Endothelial cell of umbilical vein (primary cell): ENCODE measurements around the gene TSPAN9. TPM values are rescaled to one million over a fixed set of nuclear protein-coding genes. Genes with fewer than 3 reads are reported as not detected.

ENCODE experiments used
- BruUV-seq: library from RNA; stranded (reverse); fragments of 400-500 nt; replicated peaks from 2 replicates; lab custom pipeline; 2021; lab: Mats Ljungman, UMichigan
- CTCF ChIA-PET: fragments of 300-600, 350-600 bp; sonication (Branson Sonifier 250); formaldehyde crosslinking; loops from one replicate; lab custom pipeline; 2021; ENCODE audit warnings: antibody characterized with exemption, inconsistent platforms; lab: Charles Lee
- POLR2A ChIA-PET: fragments of 300-600, 350-600 bp; sonication (Branson Sonifier 250); formaldehyde crosslinking; loops from one replicate; lab custom pipeline; 2021; ENCODE audit warnings: antibody characterized with exemption, inconsistent platforms; lab: Charles Lee
- DNase-seq: peaks from one replicate; pipeline ENCODE4 v3.0.0-alpha.2; 2011; ENCODE audit warnings: low read depth, low spot score
- FAIRE-seq: peaks from 2 replicates; lab custom pipeline; 2011; peaks lifted over from hg19 to GRCh38; lab: Jason Lieb, UNC
- H2AFZ ChIP-seq: 2 replicates; pipeline ENCODE4 v1.6.0; 2012; ENCODE audit warnings: low read depth, low read length, control low read depth, inconsistent platforms
- H3K27ac ChIP-seq: 2 replicates; pipeline ENCODE4 v1.5.1; 2011; ENCODE audit warnings: low read depth, mild to moderate bottlenecking, control low read depth, low read length, moderate library complexity; ENCODE audit not compliant: insufficient read depth
- H3K27me3 ChIP-seq, 2 experiments: 2 replicates each; pipeline versions ENCODE4 v1.6.0 to v1.6.1; 2011; ENCODE audit warnings: low read length in 2 of 2, mixed read lengths in 1 of 2; ENCODE audit not compliant: control insufficient read depth in 2 of 2, insufficient read depth in 2 of 2
- H3K36me3 ChIP-seq, 2 experiments: 2 replicates in 1 of 2; 3 replicates in 1 of 2; pipeline ENCODE4 v1.5.1; 2011; ENCODE audit warnings: low read length in 2 of 2, mild to moderate bottlenecking in 1 of 2, moderate library complexity in 1 of 2; ENCODE audit not compliant: control insufficient read depth in 2 of 2, insufficient read depth in 2 of 2; ENCODE audit errors: extremely low read depth in 1 of 2
- H3K4me1 ChIP-seq: 3 replicates; pipeline ENCODE4 v1.5.1; 2011; ENCODE audit warnings: mild to moderate bottlenecking, low read length; ENCODE audit not compliant: control insufficient read depth, insufficient read depth; ENCODE audit errors: extremely low read depth
- H3K4me2 ChIP-seq: 2 replicates; pipeline ENCODE4 v1.6.1; 2011; ENCODE audit warnings: low read length, control low read depth, mixed read lengths; ENCODE audit not compliant: insufficient read depth
- H3K4me3 ChIP-seq, 3 experiments: fragments of 200-600 bp in 1 of 3; sonication (generic), shearing (Covaris generic) in 1 of 3; replicated peaks in 1 of 3; 2 replicates each; pipeline ENCODE4 v1.5.1; 2011 to 2016; ENCODE audit warnings: control low read depth in 3 of 3, low read length in 3 of 3, mild to moderate bottlenecking in 2 of 3, inconsistent platforms in 1 of 3, low read depth in 1 of 3, moderate library complexity in 1 of 3; ENCODE audit not compliant: insufficient read depth in 1 of 3
- H3K79me2 ChIP-seq: 2 replicates; pipeline ENCODE4 v1.6.0; 2012; ENCODE audit warnings: low read length, inconsistent platforms; ENCODE audit not compliant: control insufficient read depth, insufficient read depth
- H3K9ac ChIP-seq: replicated peaks from 2 replicates; pipeline ENCODE3; 2011; ENCODE audit warnings: low read length, control low read depth; ENCODE audit not compliant: insufficient read depth; ENCODE audit errors: extremely low read depth
- H3K9me1 ChIP-seq: replicated peaks from 3 replicates; pipeline ENCODE4 v1.6.0; 2011; ENCODE audit warnings: mild to moderate bottlenecking, low read length; ENCODE audit not compliant: control insufficient read depth, insufficient read depth; ENCODE audit errors: extremely low read depth
- H3K9me3 ChIP-seq: replicated peaks from 2 replicates; pipeline ENCODE4 v1.5.1; 2012; ENCODE audit warnings: low read length, inconsistent platforms; ENCODE audit not compliant: control insufficient read depth, insufficient read depth
- H4K20me1 ChIP-seq: replicated peaks from 2 replicates; pipeline ENCODE3; 2011; ENCODE audit warnings: mild to moderate bottlenecking, low read length; ENCODE audit not compliant: control insufficient read depth, insufficient read depth; ENCODE audit errors: extremely low read depth
- EZH2 ChIP-seq: IDR thresholded peaks from 2 replicates; pipeline ENCODE4 v1.6.1; 2012; ENCODE audit warnings: borderline replicate concordance, low read depth, mild to moderate bottlenecking, moderate library complexity, low read length, inconsistent platforms; ENCODE audit not compliant: severe bottlenecking
- FOS ChIP-seq: IDR thresholded peaks from 2 replicates; pipeline ENCODE4 v1.6.1; 2011; ENCODE audit warnings: mild to moderate bottlenecking, low read length, moderate library complexity, borderline replicate concordance; ENCODE audit not compliant: insufficient read depth
- GATA2 ChIP-seq: IDR thresholded peaks from 2 replicates; pipeline ENCODE4 v1.7.0; 2011; ENCODE audit warnings: low read depth, mild to moderate bottlenecking, moderate library complexity, mixed read lengths, low read length; ENCODE audit not compliant: insufficient read length, insufficient read depth
- JUN ChIP-seq: IDR thresholded peaks from 2 replicates; pipeline ENCODE4 v1.6.1; 2011; ENCODE audit warnings: borderline replicate concordance, low read depth; ENCODE audit not compliant: insufficient read length, insufficient read depth
- MYC ChIP-seq: IDR thresholded peaks from one replicate; pipeline ENCODE4 v1.6.1; 2011; ENCODE audit warnings: mild to moderate bottlenecking, low read depth, low read length
- POLR2A ChIP-seq: IDR thresholded peaks from 2 replicates; pipeline ENCODE4 v1.6.1; 2012; ENCODE audit warnings: low read depth, mild to moderate bottlenecking, control low read depth, low read length
- POLR2AphosphoS5 ChIP-seq: IDR thresholded peaks from 2 replicates; pipeline ENCODE4 v1.6.1; 2012; ENCODE audit warnings: low read depth, mild to moderate bottlenecking, control low read depth, low read length, moderate library complexity; ENCODE audit not compliant: insufficient read depth
- dilution Hi-C: fragments of 300-500 bp; cut with MboI; formaldehyde crosslinking; loops from one replicate; pipeline ENCODE4 v1.15.0; 2019; ENCODE audit warnings: low sequenced_read_pairs; ENCODE audit not compliant: extremely low pct_ligation_motif_present
- intact Hi-C: fragments of 100-400 bp; cut with micrococcal nuclease; formaldehyde crosslinking; loops from one replicate; pipeline ENCODE4 v1.10.0; 2022
- polyA plus RNA-seq, 4 experiments: library from polyadenylated mRNA; depleted of rRNA in 3 of 4; stranded (reverse) in 3 of 4; unstranded in 1 of 4; fragments of >200 nt; gene quantifications; 2 replicates each; pipeline versions ENCODE4 v1.2.1 to v1.2.3, GENCODE V29; 2011 to 2012; ENCODE audit warnings: missing spikeins in 1 of 4
- total RNA-seq: library from RNA; stranded (reverse); gene quantifications from 2 replicates; pipeline ENCODE4 v1.2.3, GENCODE V29; 2021
- TF ChIP-seq, protein P1 (sequence below), 2 donors: IDR thresholded peaks; 1 replicate in 1 of 2; 2 replicates in 1 of 2; pipeline ENCODE4 v1.5.1; 2011; ENCODE audit warnings: low read length in 2 of 2, mild to moderate bottlenecking in 2 of 2, moderate library complexity in 2 of 2, control low read depth in 1 of 2, inconsistent platforms in 1 of 2, low read depth in 1 of 2; ENCODE audit not compliant: insufficient read depth in 1 of 2; ENCODE audit errors: extremely low read depth in 1 of 2
- TF ChIP-seq, protein P2 (sequence below): IDR thresholded peaks from 2 replicates; pipeline ENCODE4 v1.6.1; 2011; ENCODE audit not compliant: insufficient read depth, insufficient read length

The TSPAN9 gene
- total and polyA plus RNA-seq, 2 donors (not counting 3 experiments of a cell fraction or from before 2014, with no cell fraction given): 43.3 to 66.8 TPM

DNA sequence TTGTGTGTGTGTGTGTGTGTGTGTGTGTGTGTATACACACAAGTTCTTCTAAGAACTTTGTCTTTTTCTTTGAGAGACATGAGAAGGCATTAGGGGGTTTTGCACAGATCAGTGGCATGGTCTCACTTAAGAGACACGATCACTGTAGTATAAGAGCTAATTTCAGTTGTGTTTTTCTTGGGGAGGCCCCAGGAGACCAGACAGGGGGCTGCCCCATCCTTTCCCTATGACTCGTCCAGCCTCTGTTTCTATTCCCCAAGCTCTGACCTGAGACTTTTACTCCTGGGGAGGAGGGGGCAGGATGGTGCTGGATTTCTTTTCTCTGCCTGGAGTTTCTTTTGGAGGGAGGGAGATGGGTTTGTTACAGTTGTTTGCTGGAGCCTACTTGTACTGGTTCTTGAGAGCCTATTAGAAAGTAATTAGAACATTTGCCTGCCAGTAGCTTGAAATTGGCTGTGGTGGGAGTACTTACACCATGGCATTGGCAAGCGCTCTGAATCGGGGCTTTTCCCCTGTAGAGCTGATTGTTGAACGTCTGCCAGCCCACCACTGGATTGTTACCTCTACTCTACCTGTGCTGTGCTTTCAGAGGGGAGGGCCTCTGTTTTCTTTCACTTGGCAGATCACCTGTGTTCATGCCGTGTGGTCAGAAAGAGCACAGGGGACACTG is 109.5 kb downstream of the TSPAN9 start:
- no peaks in the 10 kb centered on the region for H3K4me1 ChIP-seq
- no peaks in the 10 kb centered on the region for H4K20me1 ChIP-seq
- CTCF ChIA-PET: interaction anchor here (1.3 to 1.5 kb wide), 5 partner anchors 9 to 89 kb away, joined by 3 to 5 read pairs (median 4); no protein-coding TSS in a partner anchor
- POLR2A ChIA-PET: no interaction called here
- intact Hi-C loops: no loop called here
- no peaks in the 10 kb centered on the region for H3K36me3 ChIP-seq
- H3K27me3 ChIP-seq: no peaks in the 10 kb centered on the region
- no peak overlapping the region for H3K27ac ChIP-seq
- H3K79me2 ChIP-seq: no peaks in the 10 kb centered on the region
- DNase-seq (no peak), FAIRE-seq (no peak)
- H3K4me3 ChIP-seq: no peak overlapping the region
- no peaks in the 10 kb centered on the region for H3K9me1 ChIP-seq
- H2AFZ ChIP-seq: no peak overlapping the region
- H3K9me3 ChIP-seq: no peaks in the 10 kb centered on the region
- H3K4me2 ChIP-seq: no peak overlapping the region
- TF ChIP-seq FOS: no peak
- TF ChIP-seq, protein P1, sequence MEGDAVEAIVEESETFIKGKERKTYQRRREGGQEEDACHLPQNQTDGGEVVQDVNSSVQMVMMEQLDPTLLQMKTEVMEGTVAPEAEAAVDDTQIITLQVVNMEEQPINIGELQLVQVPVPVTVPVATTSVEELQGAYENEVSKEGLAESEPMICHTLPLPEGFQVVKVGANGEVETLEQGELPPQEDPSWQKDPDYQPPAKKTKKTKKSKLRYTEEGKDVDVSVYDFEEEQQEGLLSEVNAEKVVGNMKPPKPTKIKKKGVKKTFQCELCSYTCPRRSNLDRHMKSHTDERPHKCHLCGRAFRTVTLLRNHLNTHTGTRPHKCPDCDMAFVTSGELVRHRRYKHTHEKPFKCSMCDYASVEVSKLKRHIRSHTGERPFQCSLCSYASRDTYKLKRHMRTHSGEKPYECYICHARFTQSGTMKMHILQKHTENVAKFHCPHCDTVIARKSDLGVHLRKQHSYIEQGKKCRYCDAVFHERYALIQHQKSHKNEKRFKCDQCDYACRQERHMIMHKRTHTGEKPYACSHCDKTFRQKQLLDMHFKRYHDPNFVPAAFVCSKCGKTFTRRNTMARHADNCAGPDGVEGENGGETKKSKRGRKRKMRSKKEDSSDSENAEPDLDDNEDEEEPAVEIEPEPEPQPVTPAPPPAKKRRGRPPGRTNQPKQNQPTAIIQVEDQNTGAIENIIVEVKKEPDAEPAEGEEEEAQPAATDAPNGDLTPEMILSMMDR (IDR thresholded peaks at IDR 0.05; ENCODE audit: extremely low read depth in 1 of 2, insufficient read depth in 1 of 2, low read depth in 1 of 2, low read length in 2 of 2): no peak
- TF ChIP-seq POLR2AphosphoS5: no peak
- no peak for TF ChIP-seq EZH2
- TF ChIP-seq GATA2: no peak
- TF ChIP-seq, protein P2, sequence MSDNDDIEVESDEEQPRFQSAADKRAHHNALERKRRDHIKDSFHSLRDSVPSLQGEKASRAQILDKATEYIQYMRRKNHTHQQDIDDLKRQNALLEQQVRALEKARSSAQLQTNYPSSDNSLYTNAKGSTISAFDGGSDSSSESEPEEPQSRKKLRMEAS: no peak
- no peak for TF ChIP-seq MYC
- TF ChIP-seq POLR2A: no peak
- TF ChIP-seq JUN: no peak
- dilution Hi-C loops: no loop called here
- BruUV-seq: no TSS peak
- H3K9ac ChIP-seq: no peak overlapping the region
